CD1c-positive myeloid dendritic cell (primary cell): ENCODE measurements around the gene DDX27.

Experiments used
- DNase-seq: peaks from one replicate; pipeline ENCODE4 v3.0.0-alpha.2; 2016; ENCODE audit errors: extremely low spot score

DDX27 gene

DNA sequence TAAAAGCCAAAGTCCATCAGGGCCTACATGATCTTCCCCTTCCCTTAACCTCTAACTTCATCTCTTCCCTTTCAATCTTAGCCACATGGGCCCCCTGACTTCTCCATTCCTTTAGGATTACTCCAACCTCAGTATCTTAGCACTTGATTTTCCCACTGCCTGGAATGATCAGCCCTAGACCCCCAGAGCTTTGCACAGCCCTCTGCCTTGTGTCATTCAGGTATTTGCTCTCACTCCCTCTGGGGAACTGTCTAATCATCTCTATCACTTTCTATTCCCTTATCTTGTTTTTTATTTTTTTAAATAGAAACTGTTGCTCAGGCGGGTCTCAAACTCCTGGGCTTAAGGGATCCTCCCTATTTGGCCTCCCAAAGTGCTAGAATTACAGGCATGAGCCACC is 72.0 kb downstream of the DDX27 start:
- DNase-seq = no peak

- DNase-seq = no peak
These were observed 72.8 kb downstream of the DDX27 start for GRCh38 chr20:49292010-49292409.

- DNase-seq = no peak
These were observed 73.9 kb downstream of the DDX27 start for GRCh38 chr20:49293122-49293521.
